ENCODE results near the gene CRKL. TPM values are rescaled to one million over a fixed set of nuclear protein-coding genes. Genes with fewer than 3 reads are reported as not detected.

Gene CRKL
- total RNA-seq, 3 donors from 2014 or later: 36.8 to 46.5 (median 42.3) TPM

DNA sequence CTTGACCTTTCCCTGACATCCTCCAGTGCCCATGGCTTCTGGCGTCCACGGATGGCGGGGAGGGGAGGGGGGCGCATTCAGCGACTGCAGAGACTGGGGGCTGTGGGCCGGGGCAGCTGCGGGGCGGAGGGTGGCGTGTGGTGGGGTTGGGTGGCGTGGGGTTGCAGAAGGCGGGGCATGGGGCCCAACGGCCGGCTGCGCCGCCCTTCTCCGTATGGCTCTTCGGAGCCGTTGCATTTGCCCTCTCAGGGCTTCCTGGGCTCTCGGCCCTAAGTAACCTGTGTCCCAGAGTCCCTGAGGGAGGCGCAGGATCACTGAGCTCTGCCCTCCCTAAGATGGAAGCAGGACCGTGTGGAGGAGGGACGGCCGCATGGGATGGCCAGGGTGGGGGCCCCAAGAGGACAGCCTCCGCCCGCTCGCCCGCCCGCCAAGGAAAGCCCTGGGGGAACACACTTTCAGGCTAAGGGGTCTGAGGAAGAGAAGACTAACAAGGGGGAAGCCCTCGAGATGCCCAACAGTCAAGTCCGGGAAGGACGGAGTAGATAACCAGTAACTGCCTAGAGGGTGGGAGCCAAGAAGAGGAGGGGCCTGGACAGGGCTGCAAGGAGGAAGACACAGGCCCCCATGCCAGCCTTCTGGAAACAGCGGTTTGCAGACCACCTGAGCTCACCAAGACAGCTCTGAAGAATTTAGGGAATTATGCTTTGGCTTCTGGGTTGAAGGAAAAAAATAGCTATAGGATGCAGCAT is 40.6 kb downstream of the CRKL start:
- intact Hi-C loops (cut with DNase I; ENCODE audit: low total_unique reads): no loop called here
- peak overlapping the region; percentile 57 to 92 (median 65) for H3K4me3 ChIP-seq
- TF ChIP-seq POLR2A (IDR thresholded peaks at IDR 0.05) (no peak), POLR2AphosphoS5 (IDR thresholded peaks at IDR 0.05) (no peak)
- TF ChIP-seq, protein P1, sequence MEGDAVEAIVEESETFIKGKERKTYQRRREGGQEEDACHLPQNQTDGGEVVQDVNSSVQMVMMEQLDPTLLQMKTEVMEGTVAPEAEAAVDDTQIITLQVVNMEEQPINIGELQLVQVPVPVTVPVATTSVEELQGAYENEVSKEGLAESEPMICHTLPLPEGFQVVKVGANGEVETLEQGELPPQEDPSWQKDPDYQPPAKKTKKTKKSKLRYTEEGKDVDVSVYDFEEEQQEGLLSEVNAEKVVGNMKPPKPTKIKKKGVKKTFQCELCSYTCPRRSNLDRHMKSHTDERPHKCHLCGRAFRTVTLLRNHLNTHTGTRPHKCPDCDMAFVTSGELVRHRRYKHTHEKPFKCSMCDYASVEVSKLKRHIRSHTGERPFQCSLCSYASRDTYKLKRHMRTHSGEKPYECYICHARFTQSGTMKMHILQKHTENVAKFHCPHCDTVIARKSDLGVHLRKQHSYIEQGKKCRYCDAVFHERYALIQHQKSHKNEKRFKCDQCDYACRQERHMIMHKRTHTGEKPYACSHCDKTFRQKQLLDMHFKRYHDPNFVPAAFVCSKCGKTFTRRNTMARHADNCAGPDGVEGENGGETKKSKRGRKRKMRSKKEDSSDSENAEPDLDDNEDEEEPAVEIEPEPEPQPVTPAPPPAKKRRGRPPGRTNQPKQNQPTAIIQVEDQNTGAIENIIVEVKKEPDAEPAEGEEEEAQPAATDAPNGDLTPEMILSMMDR (IDR thresholded peaks at IDR 0.05): no peak
- no peaks in the 10 kb centered on the region for H3K36me3 ChIP-seq
- H3K4me1 ChIP-seq: no peaks in the 10 kb centered on the region
- no peaks in the 10 kb centered on the region for H3K27me3 ChIP-seq
- DNase-seq (ENCODE audit: low spot score in 2 of 2): no peak
- peak overlapping the region; percentile 59 to 84 for H3K27ac ChIP-seq
- no peaks in the 10 kb centered on the region for H3K9me3 ChIP-seq

DNA sequence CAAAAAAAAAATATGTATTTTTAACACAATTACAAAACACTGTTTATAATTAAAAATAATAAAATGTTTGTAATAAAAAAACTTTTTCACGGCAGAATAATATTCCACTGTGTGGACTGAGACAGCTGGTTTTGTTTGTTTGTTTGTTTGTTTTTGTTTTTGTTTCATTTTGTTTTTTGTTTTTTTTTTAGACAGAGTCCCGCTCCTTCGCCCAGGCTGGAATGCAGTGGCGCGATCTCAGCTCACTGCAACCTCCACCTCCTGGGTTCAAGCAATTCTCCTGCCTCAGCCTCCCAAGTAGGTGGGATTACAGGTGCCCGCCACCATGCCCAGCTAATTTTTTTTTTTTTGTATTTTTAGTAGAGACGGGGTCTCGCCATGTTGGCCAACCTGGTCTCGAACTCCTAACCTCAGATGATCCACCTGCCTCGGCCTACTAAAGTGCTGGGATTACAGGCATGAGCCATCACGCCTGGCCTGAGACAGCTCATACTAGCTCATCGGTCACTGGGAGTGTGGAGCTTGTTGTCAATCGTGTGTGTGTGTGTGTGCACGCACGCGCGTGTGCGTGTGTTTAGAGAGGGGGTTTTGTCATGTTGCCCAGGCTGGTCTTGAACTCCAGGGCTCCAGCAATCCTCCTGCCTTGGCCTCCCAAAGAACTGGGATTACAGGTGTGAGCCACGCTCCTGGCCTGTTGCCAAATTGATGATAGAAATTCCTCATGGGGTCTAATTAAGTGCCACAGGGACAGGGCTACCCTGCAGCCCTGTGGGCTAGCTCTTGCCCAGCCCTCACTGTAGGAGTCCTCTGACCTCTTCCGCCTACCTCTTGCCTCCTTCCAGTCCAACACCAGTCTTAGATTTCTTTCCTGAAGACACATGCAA is 42.6 kb downstream of the CRKL start:
- intact Hi-C loops (cut with DNase I; ENCODE audit: low total_unique reads): no loop called here
- H3K4me1 ChIP-seq: no peaks in the 10 kb centered on the region
- no peak for DNase-seq (ENCODE audit: low spot score in 2 of 2)
- no peak overlapping the region for H3K27ac ChIP-seq
- no peaks in the 10 kb centered on the region for H3K9me3 ChIP-seq
- TF ChIP-seq POLR2AphosphoS5 (IDR thresholded peaks at IDR 0.05) (no peak), POLR2A (IDR thresholded peaks at IDR 0.05) (no peak)
- TF ChIP-seq, protein P1 (IDR thresholded peaks at IDR 0.05): no peak
- no peaks in the 10 kb centered on the region for H3K27me3 ChIP-seq
- H3K36me3 ChIP-seq: no peaks in the 10 kb centered on the region
- H3K4me3 ChIP-seq: no peak overlapping the region

GRCh38 chr22:20960609-20961008 is 43.4 kb downstream of the CRKL start:
- TF ChIP-seq POLR2AphosphoS5 (IDR thresholded peaks at IDR 0.05): no peak
- no peak for TF ChIP-seq POLR2A (IDR thresholded peaks at IDR 0.05)
- Histone ChIP-seq H3K4me3 (no peak overlapping the region), H3K27ac (no peak overlapping the region), H3K9me3 (no peaks in the 10 kb centered on the region), H3K36me3 (no peaks in the 10 kb centered on the region), H3K4me1 (no peaks in the 10 kb centered on the region), H3K27me3 (no peaks in the 10 kb centered on the region)
- intact Hi-C loops (cut with DNase I; ENCODE audit: low total_unique reads): no loop called here
- no peak for DNase-seq (ENCODE audit: low spot score in 2 of 2)

GRCh38 chr22:20962491-20962945 is 45.3 kb downstream of the CRKL start:
- intact Hi-C loops (cut with DNase I; ENCODE audit: low total_unique reads): no loop called here
- Histone ChIP-seq H3K9me3 (no peaks in the 10 kb centered on the region), H3K4me3 (no peak overlapping the region), H3K4me1 (no peaks in the 10 kb centered on the region), H3K27me3 (no peaks in the 10 kb centered on the region), H3K27ac (no peak overlapping the region), H3K36me3 (no peaks in the 10 kb centered on the region)
- TF ChIP-seq, protein P1 (IDR thresholded peaks at IDR 0.05): no peak
- TF ChIP-seq POLR2AphosphoS5 (IDR thresholded peaks at IDR 0.05): no peak
- no peak for TF ChIP-seq POLR2A (IDR thresholded peaks at IDR 0.05)
- no peak for DNase-seq (ENCODE audit: low spot score in 2 of 2)

DNA sequence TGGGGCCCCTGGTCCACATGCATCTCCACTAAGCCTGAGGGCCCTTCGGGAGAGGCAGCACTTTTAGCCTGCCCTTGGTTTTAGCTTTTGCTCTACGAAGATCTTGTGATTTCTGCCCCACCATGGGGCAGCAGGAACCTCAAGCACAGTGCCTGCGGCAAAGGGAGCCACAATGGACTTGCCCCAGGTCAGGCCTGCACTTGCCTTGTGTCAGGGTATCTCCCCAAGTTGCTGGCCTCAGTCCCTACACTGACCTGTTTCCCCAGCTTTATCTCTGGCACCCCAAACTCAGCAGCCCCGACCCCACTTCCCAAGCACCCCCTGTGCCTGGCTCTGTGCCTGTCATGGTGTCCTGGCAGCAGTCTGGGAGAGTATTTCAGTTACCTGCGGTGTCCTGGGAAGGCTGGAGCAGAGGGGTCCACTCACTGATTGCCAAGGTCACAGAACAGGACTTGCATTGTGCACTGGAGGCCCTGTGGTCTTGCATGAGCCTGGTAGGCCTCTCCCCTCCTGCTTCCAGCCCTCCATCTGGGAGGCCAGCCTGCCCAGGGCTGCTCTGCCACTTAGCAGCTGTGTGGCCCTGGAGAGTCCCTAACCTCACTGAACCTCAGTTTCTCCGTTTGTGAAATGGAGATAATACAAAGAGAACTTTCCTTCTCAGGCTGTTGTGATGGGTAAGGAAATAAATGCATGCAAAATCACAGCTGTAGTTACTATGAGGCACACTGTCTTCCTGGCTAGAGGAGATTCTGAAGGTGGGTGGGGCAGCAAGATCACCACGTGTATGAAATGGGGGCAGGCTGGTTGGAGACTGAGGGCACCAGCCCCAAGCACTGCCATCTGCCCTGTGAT is 46.2 kb downstream of the CRKL start:
- H3K9me3 ChIP-seq: no peaks in the 10 kb centered on the region
- TF ChIP-seq POLR2A (IDR thresholded peaks at IDR 0.05) (no peak), POLR2AphosphoS5 (IDR thresholded peaks at IDR 0.05) (no peak)
- TF ChIP-seq, protein P1 (IDR thresholded peaks at IDR 0.05): no peak
- H3K4me1 ChIP-seq: peaks cover 0 to 5% of the 10 kb centered on the region in 2 donors
- intact Hi-C loops (cut with DNase I; ENCODE audit: low total_unique reads): no loop called here
- no peaks in the 10 kb centered on the region for H3K36me3 ChIP-seq
- H3K27ac ChIP-seq: no peak overlapping the region
- DNase-seq (ENCODE audit: low spot score in 2 of 2): no peak
- no peak overlapping the region for H3K4me3 ChIP-seq
- H3K27me3 ChIP-seq: no peaks in the 10 kb centered on the region
